Islet precursor cell (in vitro differentiated cells): ENCODE measurements around the gene ILDR2.

Experiments
- DNase-seq: peaks from one replicate; pipeline ENCODE4 v3.0.0-alpha.2; 2018

ILDR2 gene

DNA sequence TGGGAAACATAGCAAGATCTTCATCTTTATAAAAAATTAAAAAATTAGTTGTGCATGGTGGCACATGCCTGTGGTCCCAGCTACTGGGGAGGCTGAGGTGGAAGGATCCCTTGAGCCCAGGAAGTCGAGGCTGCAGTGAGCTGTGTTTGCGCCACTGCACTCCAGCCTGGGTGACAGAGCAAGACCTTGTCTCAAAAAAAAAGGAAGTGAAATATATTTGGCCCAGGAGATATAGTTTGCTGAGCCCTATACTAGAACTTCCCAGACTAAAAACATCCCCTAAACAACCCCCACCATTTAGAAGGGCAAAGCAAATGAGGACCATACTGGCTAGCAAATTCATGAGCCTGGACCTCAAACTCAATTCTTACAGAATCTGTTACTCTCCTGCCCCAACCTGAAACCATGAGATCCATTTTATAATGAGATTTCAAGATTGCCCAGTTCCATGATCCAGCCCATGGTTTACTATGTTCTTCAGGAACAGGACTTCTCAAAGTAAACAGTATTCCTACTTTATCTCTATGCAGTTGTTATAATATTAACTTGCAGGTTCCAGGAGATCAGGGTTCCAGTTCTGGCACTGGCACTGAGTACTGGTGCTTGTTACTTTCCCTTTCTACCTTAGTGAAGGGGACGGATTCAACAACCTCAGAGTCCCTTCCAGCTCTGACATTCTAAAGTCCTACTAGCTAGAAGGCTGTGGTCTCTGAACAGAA, 50.4 kb downstream of the ILDR2 start:
- no peak for DNase-seq

DNA sequence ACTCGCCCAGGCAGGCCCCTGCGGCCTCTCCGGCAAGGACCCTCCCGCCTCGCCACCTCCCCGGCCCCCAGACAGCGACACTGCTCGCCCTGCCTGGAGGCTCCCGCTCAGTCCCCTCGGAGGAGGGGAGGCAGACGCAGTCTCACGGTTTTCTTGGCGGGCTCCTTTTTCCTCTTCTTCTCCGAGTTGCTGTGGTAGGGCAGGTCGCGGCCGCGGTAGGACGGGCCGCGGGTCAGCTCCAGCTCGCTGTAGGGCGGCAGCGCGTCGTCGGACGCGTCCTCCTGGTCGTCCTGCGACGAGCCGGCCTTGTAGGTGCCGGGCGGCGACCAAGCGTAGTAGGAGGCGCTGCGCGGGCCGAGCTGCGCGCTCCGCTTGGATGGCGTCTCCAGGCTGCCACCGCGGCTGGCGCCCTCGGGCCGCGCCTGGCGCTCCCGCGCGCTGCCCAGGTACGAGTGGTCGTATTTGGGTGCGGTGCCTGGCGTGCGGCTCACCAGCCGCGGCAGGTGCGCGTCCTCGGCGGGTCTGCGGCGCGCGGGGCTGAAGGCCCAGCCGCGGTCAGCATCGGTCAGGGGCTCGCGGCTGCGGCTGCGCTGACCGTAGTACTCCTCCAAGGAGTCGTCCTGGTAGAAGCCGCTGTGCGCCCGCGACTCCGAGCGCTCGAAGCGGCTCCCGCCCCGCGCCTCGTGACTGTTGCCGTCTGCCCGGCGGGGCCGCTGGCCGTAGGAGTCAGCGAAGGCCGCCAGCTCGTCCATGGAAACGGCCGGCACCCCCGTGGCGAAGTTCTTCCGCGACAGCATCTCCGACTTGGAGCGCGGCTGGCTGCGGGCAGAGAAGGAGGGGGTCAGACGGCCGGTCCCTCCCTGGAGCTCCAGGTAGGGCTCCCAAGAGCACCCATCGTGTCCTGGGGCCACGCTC, 54.5 kb downstream of the ILDR2 start:
- peak; percentile 81 for DNase-seq

DNA sequence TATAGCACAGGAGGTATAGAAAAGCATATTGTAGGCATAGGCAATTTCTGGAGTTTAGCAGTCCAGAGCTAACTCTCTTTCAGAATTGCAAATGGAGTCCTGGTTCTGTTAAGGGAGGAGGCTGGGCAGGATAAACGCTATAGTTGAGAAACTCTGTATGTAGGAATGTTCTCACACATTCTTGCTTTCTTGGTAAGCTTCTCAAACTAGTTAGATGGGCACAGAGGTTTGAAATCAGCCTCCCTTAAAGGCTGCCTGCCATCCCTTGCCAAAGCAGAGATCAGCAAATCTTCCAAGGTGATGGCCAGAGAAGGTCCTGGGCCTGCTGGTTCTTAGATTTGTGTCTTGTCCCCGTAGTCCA, 56.4 kb downstream of the ILDR2 start:
- no peak for DNase-seq

DNA sequence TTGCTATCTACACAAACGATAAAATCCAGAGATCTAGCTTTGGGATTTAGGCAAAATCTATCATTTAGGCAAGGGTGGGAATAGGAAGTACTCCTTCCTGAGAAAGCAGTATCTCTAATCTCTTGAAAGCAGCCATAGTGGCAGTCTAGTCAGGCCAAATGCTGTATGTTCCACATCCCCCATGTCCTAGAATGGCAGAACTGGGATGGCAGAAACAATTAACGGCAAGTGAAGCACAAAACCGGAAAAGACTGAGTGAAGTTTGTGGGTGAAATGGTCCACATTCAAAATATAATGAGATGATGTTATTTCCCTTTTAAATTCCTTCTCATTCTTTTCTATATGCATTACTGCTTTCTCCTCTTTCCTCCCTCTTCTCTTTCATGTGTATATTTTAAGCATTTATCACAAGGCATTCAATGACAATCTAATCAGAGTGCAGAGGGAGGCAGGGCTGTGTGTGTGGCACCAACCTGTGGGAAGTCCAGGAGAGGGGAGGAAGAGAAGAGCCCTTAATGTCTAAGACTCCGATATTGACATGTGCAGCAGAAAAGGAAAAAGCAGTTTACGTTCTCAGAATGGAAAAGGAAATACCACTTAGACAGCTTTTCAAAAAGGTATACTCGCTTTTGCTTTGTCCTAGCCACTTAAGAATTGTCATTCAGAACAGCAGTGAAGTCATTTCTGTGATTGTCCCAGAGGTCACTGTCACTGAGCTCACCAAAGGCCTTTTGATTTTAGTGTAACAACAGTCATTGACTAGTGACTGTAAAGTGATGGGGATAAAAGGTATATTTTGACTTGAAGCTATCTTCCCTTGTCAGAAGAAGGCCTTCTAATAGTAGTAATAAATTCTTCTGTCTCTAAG, 57.0 kb downstream of the ILDR2 start:
- no peak for DNase-seq

DNA sequence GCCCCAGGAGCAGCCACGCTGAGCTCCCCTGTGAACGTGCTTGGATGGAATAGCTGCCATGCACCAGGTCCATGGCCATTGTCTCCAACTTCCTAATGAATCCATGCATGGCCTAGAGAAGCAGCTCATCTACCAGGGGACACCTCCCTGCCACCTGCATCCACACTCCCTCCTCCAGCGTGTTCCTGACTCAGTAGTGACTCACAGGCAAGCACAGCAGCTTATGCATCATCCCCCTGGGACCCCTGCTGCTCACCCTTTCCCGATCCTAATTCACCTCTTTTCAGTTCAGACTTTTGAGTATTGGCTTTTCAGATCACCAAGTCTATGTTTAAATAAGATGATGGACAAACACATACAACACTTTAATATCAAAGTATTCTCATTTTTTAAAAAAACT, 59.4 kb downstream of the ILDR2 start:
- peak; percentile 66 for DNase-seq

DNA sequence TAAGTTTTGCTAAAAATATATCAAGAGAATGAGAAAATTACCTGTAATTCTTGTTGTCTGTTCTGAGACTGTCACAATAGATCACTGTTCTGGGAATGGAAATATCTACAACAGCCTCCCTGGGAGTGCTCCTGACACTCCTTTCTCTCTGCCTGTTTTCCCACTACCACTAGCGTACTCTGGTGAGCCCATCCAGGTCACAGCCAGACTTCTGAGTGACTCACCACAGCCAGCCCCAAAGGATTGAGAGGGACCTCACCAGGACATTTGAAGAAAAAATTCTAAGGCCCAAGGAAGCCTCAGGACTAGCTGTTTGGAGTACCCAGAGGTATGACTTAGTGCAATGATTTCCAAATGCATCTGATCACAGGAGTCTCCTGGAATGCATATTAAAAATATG, 60.3 kb downstream of the ILDR2 start:
- DNase-seq, result peak; percentile 86

DNA sequence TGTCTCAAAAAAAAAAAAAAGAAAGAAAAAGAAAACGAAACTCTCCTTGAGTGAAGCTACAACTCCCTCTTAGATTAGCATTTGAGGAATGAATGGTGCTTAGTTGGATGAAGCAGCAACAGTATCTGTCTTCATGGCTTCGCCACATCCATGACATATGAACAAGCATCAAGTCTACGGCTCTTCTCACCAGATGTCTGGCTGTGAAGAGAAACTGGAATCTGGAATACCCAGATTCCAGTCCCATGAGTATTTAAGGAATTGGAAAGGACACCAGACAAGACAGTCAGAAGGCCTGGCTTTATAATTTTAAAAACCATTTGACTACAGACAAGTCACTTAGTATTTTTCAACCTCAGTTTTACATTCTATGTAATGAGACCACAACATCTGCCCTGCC, 61.2 kb downstream of the ILDR2 start:
- DNase-seq, result no peak

DNA sequence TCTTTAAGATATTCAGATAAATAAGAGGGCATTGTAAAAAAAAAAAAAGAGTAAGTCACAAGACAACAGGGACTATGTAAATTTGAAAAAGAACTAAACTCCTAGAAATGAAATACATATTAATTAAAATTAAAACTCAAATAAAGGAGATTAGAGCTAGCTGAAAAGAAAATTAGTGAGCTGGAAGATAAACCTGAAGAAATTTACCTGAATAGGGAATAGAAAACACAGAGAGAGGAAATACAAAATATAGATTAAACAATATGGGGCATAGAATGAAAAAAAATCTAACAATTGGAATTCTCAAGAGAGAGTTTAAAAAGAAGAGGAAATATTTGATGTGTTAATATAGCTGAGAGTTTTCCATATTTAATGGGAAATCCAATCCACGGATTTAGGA, 63.7 kb downstream of the ILDR2 start:
- DNase-seq, result no peak

DNA sequence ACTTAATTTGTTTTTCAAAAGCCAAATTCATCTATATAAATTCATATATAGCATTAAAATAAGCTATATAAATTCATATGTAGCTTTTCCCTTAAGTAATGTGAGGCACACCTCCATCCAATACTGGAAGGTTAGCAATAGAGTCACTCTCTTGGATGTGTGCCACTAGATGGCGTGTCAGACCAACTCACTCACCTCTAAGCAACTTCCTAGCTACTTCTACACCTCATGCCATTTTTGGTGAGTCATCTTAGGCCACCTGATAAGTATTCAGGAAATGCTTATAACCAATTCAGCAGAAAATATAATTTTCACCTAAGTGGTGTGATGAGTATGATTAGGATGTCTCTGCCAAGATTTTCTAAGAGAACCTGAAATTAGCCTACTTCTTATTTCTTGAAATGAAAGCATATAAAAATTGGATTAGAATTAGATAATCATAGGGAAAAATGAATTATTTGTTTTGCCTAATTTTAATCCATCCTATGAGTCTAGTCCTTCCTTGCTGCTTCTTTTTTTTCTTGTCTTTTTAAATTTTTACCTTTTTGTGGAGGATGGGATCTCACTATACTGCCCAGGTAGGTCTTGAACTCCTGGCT, 64.8 kb downstream of the ILDR2 start:
- peak; percentile 84 for DNase-seq

DNA sequence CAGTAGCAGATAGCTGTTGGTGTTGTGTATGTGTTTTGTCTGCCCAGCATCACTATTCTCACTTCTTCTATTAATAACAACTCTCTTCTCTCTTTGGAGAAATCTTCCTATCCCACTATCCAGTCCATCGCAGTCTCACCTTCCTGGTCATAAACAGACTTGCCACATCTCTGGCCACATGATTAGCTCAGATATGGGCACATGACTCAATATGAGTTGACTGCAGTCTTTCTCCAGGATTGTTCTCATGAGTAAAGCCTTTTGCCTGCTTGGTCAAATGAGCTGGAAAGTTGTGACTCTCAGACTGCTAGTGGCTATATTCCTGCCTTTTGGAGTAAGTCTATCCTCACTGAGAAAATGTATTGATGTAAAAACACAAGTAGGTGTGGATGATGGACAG, 66.4 kb downstream of the ILDR2 start:
- DNase-seq, result no peak

DNA sequence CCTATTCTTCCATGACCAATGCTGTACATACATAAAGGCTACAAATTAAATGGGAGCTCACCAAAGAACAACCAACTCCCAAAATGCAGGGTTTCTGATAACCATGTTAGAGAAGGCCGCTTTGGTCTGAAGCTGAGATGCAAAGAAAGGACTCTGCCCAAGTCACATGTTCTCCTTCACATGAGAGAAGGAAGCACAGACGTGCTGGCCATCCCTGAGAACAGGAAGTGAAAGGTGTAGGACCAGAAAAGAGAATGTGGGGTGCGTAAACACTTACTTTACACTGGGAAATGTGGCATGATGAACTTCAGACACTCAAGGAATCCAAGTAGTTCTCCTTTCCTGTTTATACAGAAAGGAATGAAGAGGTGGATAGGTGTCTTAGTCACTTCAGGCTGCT, 67.6 kb downstream of the ILDR2 start:
- peak; percentile 13 for DNase-seq

DNA sequence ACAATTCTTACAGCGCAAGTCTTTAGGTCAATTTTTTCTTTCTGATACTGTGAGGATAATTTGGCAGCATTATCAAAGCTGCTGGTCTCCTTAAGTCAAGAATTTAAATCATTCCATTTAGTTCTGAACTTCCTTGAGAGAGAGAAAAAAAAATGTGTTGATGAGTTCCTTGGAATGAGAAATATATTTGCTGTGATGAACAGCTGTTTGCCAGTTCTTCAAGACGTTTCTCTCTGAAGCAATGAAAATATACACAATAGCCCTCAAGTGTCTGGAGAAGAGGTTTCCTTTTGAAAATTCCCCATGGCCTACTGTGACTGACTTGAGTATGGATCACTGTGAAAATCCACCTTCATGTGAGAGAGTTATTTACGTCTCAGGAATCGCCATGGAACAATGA, 68.3 kb downstream of the ILDR2 start:
- DNase-seq, result no peak

DNA sequence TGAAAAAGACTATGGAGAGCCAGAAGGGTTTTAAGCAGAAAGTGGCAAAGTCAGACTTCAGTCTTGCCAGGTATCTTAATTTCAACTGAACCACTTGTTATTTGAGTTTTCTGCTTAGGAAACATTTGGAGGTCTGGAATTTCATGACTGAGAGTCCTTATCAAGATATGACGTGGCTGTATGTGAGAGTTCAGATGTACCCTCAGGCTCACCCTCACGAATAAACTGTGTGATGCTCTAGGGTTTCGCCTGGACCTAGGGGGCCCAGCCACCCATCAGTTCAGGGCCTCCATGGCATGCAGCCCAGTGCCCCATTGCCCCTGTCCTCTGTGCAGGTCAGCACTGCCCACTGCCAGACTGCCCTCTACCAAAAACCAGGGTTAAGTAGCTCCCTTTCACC, 68.7 kb downstream of the ILDR2 start:
- DNase-seq, result peak; percentile 35

DNA sequence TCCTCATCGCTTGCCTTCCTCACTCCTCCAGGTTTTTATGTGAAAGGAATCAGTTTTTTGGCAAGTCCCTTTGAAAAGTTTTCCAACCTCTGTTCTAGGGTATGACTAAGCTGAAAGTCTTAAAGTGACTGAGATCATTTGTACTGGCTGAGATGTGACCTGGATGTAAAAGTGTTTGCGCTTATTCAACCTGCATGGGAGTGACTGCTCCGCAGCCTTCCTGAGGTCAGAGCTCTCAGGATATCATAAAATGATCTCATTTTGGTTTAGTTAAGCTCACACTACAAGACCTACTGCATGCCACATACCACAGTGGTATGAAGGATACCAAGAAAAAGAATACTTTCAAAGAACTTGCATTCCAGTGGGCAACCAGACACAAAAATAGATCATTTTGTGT, 69.4 kb downstream of the ILDR2 start:
- no peak for DNase-seq

DNA sequence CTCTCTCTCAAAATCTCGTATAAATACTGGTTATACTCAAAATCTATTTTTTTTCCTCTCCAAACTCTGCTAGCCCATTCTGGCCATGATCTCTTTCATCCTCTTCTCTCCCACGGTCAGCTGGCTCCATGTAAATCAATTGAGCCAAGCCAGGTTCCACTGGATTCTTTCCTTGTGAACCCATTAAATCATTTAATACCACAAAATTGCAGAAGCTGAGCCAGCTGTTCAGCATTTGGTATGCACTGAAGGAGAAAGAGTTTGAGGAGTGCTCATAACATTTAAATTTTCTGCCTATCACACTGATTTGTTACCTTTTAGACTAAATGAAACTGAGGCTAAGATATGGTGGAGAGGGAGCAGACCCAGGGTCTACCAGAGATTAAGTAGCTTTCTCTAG, 70.2 kb downstream of the ILDR2 start:
- DNase-seq, result no peak

DNA sequence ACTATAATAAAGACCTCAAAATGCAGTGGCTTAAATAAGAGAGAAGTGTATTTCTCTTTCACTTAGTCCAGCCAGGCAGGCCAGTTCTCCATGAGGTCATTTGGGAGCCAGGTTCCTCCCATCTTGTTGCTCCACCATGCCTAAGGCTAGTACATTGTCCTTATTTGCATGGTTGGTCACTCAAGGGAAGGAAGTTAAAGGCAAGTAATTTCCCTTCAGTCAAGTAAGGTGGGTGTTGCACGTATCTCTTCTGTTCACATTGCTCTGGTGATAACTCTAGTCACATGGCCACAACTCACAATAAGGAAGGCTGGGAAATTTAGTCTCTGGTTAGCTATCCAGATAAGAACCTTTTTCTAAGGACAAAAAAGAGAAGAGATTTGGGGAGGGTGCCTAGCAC, 72.1 kb downstream of the ILDR2 start:
- DNase-seq, result no peak

DNA sequence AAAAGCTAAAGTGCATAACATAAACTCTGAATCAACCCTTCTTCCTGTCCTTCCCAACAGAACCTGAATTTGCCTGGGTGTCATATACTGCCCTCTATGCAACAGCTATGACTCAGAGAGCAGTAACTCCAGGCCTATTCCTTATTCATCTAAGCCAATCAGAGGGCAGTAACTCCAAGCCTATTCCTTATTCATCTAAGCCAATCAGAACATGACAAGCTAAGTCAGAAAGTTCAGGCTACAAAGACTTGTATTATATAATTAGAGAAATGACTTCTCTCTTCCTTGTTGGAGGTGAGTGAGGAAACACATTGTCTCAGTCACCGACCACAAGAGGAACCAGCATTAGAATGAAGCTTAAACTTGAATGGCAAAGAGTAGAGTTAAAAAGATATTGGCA, 73.1 kb downstream of the ILDR2 start:
- no peak for DNase-seq

DNA sequence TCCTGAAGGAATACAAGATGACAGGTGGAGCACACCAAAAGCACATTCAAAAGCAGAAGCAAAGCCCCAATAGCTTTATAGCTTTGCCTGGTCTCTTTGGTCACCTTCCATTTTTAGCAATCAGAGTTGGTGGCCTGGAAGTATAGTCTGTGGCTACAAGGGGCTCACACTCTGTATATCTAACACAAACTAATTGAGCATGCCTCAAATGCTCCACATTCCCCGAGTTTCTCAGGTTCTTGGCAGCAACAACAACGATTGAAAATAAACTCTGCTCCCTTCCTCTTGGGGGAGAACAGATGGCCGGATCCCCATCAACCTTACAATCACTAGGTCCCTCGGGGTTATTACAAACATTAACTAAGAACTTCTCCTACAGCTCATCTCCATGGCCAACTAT, 74.4 kb downstream of the ILDR2 start:
- no peak for DNase-seq

DNA sequence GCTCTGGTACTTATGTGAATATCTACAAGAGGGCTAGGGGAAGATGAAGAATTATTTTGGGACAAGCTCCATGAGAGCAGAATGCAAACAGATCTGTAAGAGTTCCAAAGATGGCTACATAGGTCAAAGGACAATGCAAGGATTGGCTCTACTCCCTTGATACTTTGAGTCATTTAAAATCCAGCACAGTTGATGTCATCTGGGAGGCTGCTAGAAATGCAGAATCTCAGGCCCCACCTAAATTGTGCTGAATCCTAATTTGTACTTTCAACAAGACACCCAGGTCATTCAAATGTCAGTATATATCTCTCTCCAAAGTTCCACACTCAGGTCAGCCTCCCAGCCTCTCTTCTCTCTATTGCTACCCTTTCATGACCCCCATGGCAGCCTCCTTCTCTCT, 75.6 kb downstream of the ILDR2 start:
- no peak for DNase-seq

DNA sequence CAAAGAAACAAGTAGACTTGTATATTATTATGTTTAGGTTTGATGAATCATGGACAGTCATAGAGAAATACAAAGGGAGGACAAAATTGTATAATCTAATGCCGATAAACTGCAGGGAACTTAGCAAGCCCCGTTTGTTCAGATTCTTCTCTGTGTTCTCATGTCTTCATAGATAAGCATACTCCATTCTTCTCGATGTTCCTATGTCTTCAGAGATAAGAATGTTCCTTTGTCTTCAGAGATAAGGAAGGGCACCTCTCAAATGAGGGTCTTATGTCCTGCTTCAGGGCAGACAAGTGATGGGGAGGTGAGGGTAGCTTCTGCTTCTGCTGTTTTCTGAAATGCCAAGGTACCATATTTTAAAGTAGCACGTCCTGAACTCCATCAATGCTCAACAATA, 79.6 kb downstream of the ILDR2 start:
- DNase-seq, result no peak

DNA sequence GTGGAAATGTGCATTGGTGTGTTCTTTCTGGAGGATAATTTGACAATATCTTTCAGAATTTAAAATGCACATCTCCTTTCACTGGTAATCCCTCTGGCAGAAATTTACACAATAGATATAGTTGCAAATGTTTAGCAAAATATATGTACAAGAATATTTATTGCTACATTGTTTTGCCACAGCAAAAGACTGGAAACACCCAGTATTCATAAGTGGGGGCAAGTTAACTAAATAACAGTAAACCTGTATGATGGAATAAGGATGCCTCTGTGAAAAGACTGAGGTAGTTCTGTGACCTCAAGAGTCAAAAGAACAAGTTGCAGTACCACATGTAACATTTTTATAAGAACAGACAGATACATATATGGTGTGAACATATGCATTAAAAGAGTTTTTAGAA, 85.6 kb downstream of the ILDR2 start:
- DNase-seq, result no peak

DNA sequence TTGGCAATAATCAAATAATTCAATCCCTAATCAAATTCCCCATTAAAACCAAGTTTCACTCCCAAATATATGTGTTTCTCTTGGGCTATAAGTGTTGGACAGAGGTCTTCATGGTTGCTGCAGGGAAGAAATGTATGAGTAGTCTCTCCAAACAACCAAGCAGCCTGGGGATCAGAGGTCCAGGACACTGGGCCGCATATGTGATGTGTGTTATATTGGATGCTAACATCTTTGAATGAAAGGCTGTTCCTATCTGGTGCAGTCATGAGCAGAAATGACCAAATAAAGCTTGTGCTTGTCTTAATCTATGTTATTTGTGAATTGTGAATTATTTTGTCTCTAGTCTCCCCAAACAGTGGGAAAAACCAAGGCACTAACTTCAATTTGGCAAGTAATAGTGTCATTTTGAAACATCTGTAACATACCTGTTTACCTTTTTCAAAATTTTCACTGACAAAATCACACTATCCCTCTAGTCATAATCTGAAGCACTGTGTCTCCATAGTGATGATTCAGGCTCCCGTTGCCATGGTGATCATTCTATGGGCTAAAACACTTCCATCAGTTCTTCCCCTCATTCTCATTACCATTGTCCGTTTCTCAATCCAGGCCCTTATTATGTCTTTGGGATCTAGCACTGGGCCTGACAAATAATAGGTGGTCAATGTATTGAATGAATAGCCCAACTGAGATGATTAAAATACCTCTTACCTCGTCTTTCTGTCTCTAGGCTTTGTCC, 86.8 kb downstream of the ILDR2 start:
- DNase-seq, result no peak
